ENCODE measurements around the gene KCNG2. TPM values are rescaled to one million over a fixed set of nuclear protein-coding genes. Genes with fewer than 3 reads are reported as not detected.

Gene KCNG2
- total and polyA plus RNA-seq, 2 experiments from 2014 or later = 0.13 to 0.52 TPM

- peaks cover 9% of the 10 kb centered on the region for H3K36me3 Mint-ChIP-seq (ENCODE audit: low read depth)
- peaks cover 28% of the 10 kb centered on the region for H3K9me3 Mint-ChIP-seq
- no peaks in the 10 kb centered on the region for H4K20me1 ChIP-seq (replicated peaks; ENCODE audit: insufficient read depth)
- no peaks in the 10 kb centered on the region for H3K36me3 ChIP-seq (ENCODE audit: insufficient read depth)
- H3K4me1 Mint-ChIP-seq = no peaks in the 10 kb centered on the region; the same call in 2 of the 3 replicates
- H3K27me3 ChIP-seq (ENCODE audit: insufficient read depth) = no peaks in the 10 kb centered on the region
- H3K4me3 Mint-ChIP-seq = no peak overlapping the region
- H3K27ac ChIP-seq (ENCODE audit: low read depth) = no peak overlapping the region
- no peaks in the 10 kb centered on the region for H3K9me2 ChIP-seq (ENCODE audit: insufficient read depth)
- no peaks in the 10 kb centered on the region for H3K4me1 ChIP-seq (ENCODE audit: insufficient read depth)
- DNase-seq (ENCODE audit: low spot score) (no peak), ATAC-seq (no peak)
- no peaks in the 10 kb centered on the region for H3F3A ChIP-seq (replicated peaks; ENCODE audit: low read depth)
- H3K4me2 ChIP-seq = no peak overlapping the region
- H3K4me3 ChIP-seq = no peak overlapping the region
- peaks cover 9% of the 10 kb centered on the region for H3K27me3 Mint-ChIP-seq (ENCODE audit: insufficient read depth, low read depth, poor library complexity)
- no peak for TF ChIP-seq CTCF (conservative IDR thresholded peaks at IDR 0.05; ENCODE audit: low read depth in 2 of 2)
- no peak for TF ChIP-seq NANOG (IDR thresholded peaks at IDR 0.05; ENCODE audit: borderline replicate concordance)
- no peak for TF ChIP-seq POLR2AphosphoS5 (IDR thresholded peaks at IDR 0.05; ENCODE audit: low read depth)
- TF ChIP-seq STAT1 (IDR thresholded peaks at IDR 0.05; ENCODE audit: unreplicated experiment) = no peak
- no peak for TF ChIP-seq ETS1 (IDR thresholded peaks at IDR 0.05)
- TF ChIP-seq JUNB (IDR thresholded peaks at IDR 0.05; ENCODE audit: unreplicated experiment) = no peak
- no peak for TF ChIP-seq ZNF331 (CRISPR knock-in tag; IDR thresholded peaks at IDR 0.05; ENCODE audit: low read depth)
- no peak for TF ChIP-seq CREB1 (CRISPR knock-in tag; IDR thresholded peaks at IDR 0.05; ENCODE audit: low read depth)
- no peak for TF ChIP-seq EZH2 (IDR thresholded peaks at IDR 0.05; ENCODE audit: low read depth, unreplicated experiment)
- TF ChIP-seq REST (IDR thresholded peaks at IDR 0.05; ENCODE audit: unreplicated experiment) = no peak
- TF ChIP-seq, protein P1, sequence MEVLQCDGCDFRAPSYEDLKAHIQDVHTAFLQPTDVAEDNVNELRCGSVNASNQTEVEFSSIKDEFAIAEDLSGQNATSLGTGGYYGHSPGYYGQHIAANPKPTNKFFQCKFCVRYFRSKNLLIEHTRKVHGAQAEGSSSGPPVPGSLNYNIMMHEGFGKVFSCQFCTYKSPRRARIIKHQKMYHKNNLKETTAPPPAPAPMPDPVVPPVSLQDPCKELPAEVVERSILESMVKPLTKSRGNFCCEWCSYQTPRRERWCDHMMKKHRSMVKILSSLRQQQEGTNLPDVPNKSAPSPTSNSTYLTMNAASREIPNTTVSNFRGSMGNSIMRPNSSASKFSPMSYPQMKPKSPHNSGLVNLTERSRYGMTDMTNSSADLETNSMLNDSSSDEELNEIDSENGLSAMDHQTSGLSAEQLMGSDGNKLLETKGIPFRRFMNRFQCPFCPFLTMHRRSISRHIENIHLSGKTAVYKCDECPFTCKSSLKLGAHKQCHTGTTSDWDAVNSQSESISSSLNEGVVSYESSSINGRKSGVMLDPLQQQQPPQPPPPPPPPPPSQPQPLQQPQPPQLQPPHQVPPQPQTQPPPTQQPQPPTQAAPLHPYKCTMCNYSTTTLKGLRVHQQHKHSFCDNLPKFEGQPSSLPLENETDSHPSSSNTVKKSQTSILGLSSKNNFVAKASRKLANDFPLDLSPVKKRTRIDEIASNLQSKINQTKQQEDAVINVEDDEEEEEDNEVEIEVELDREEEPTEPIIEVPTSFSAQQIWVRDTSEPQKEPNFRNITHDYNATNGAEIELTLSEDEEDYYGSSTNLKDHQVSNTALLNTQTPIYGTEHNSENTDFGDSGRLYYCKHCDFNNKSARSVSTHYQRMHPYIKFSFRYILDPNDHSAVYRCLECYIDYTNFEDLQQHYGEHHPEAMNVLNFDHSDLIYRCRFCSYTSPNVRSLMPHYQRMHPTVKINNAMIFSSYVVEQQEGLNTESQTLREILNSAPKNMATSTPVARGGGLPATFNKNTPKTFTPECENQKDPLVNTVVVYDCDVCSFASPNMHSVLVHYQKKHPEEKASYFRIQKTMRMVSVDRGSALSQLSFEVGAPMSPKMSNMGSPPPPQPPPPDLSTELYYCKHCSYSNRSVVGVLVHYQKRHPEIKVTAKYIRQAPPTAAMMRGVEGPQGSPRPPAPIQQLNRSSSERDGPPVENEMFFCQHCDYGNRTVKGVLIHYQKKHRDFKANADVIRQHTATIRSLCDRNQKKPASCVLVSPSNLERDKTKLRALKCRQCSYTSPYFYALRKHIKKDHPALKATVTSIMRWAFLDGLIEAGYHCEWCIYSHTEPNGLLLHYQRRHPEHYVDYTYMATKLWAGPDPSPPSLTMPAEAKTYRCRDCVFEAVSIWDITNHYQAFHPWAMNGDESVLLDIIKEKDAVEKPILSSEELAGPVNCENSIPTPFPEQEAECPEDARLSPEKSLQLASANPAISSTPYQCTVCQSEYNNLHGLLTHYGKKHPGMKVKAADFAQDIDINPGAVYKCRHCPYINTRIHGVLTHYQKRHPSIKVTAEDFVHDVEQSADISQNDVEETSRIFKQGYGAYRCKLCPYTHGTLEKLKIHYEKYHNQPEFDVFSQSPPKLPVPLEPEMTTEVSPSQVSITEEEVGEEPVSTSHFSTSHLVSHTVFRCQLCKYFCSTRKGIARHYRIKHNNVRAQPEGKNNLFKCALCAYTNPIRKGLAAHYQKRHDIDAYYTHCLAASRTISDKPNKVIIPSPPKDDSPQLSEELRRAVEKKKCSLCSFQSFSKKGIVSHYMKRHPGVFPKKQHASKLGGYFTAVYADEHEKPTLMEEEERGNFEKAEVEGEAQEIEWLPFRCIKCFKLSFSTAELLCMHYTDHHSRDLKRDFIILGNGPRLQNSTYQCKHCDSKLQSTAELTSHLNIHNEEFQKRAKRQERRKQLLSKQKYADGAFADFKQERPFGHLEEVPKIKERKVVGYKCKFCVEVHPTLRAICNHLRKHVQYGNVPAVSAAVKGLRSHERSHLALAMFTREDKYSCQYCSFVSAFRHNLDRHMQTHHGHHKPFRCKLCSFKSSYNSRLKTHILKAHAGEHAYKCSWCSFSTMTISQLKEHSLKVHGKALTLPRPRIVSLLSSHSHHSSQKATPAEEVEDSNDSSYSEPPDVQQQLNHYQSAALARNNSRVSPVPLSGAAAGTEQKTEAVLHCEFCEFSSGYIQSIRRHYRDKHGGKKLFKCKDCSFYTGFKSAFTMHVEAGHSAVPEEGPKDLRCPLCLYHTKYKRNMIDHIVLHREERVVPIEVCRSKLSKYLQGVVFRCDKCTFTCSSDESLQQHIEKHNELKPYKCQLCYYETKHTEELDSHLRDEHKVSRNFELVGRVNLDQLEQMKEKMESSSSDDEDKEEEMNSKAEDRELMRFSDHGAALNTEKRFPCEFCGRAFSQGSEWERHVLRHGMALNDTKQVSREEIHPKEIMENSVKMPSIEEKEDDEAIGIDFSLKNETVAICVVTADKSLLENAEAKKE (CRISPR knock-in tag; IDR thresholded peaks at IDR 0.05) = no peak
- TF ChIP-seq EZH2phosphoT487 (IDR thresholded peaks at IDR 0.05; ENCODE audit: unreplicated experiment) = no peak
- TF ChIP-seq ZNF114 (CRISPR knock-in tag; IDR thresholded peaks at IDR 0.05) = no peak
- H3K27ac Mint-ChIP-seq = no peak overlapping the region
- H2AFZ ChIP-seq = no peak overlapping the region
- H3K79me2 ChIP-seq (replicated peaks; ENCODE audit: insufficient read depth) = no peaks in the 10 kb centered on the region
Measured at GRCh38 chr18:79769698-79770500, 27.8 kb upstream of the KCNG2 start.

All from GM23338 (cell line).